Activated T-helper 9 cell treated with anti-CD3 and anti-CD28 coated beads, Interleukin-2, amount 50 U/mL, for 16 hours (primary cell): ENCODE data around the gene URB2.
"Not testable (repeated sequence)": the region's sequence is repeated elsewhere in the genome, so short reads cannot be mapped to it uniquely, and the experiment has no call there.

Source experiments
- DNase-seq: peaks from one replicate; pipeline ENCODE4 v3.0.0-alpha.2; 2020; ENCODE audit warnings: low read depth

Gene URB2

DNA sequence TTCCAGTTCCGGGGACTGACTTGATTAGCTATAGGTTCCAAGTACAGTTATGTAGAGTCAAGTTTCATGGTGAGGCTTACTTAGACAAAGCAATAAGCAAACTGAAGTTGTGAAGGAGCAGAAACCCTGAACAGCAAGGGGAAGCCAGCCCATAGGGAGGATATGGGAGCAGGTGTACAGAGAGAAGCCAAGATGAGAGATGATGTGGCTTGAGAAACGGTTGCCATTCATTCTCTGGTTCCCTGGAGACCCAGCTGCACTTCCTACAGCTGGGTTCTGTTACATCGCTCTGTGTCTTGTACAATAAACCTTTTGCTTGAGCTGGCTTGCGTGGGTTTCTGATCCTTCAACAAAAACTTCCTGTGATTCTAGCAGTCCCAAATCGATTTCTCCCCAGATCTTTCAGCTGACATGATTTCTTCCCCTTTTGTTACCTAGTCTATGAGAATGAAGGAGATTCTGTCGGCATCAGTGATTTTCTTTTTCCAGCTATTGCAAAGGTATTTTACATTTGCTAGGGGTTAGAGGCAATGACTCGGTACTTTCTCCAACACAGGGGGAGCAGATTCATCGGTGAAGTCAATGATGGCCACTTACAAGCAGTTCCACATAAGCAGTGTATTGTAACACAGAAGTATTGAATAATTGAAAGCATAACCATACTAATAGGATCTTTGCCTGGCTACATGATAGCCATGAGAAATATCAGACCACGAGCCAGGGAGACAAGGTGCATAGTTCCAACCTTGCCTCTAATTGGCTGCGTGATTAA is 67.3 kb downstream of the URB2 start:
- DNase-seq, result no peak

DNA sequence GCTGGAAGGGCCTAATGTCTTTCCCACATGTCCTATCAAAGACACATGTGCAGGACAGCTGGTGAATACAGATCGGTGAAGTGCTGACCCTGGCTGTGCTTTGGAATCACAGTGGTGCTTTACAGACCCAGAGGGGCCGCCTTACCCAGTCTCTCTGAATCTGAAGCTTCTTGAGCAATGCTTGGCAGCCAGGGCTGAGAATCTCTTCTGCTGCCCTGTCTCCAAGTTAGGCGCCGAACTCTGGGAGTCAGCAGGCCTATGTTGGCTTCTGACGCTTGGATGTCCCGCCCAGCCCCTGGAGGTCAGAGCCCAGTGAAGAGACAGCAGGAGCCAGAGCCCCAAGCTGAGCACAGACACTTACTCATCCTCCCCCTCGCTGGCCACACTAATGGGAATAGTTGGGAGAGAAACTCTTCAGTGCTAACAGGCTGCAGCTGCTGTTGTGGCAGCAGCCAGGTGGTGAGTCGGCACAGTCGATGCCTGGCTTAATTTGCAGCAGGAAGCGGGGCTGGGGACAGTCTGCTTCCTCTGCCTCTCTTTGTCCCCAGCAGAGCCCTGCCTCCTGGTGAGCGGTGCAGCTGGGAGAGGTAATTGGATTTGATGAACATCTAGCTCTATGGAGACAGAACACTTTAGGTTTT is 68.1 kb downstream of the URB2 start:
- DNase-seq, result no peak

- DNase-seq, result no peak
Observed at GRCh38 chr1:229696385-229696784, 70.3 kb downstream of the URB2 start.

- no peak for DNase-seq
Observed at GRCh38 chr1:229699613-229700267, 73.7 kb downstream of the URB2 start.

DNA sequence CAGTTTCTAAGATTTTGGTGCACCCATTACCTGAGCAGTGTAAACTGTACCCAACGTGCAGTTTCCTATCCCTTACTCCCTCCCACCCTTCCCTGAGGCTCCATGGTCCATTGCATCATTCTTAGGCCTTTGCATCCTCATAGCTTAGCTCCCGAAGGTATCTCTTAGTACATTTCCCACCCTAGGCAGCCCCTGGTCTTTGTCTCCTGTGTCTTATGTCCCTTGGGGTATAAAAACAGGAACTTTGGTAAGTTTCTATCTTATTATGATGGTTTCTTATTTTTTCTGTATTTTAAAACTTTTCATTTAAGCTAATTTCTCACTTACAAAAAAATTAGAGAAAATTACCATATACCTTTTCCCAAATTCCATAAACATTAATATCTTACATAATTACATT is 78.1 kb downstream of the URB2 start:
- DNase-seq, result no peak

GRCh38 chr1:229705152-229705551 is 79.1 kb downstream of the URB2 start:
- DNase-seq, result not testable (repeated sequence)

DNA sequence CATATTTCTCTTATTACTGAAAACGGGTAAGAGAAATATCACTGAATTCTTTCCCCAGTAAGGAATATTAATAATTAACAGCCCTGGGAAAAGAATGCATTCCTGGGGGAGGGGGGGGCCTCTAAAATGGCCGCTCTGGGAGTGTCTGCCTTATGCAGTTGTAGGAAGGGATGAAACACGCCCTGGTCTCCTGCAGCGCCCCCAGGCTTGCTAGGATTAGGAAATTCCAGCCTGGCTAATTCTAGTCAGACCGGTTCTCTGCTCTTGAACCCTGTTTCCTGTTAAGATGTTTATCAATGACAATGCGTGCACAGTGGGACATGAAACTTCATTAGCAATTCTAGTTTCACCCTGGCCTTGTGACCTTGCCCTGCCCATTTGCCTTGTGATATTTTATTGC is 81.1 kb downstream of the URB2 start:
- DNase-seq, result not testable (repeated sequence)

DNA sequence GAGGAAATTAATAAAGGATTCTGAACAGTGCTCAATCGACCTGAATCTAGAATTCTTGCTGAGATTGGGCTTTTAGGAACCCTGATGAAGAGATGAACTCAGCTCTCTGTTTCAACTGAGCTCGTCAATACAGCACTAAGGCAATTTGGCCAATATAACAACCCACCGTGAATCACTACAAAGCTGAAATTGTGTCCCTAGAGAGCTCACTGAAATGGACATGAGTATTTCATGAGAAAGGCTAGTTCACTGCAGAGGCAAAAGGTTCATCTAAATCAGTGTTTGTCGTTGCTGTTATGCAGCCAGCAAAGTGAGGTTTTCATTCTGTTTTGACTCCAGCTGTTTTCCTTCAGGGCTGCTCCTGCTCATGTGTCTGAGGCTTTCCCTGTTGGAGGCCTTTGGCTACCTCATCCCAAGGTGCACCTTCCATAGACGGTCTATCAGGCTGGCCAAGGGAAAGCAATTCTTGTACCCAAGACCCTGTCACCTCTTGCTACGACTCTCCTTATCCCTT is 83.5 kb downstream of the URB2 start:
- DNase-seq, result no peak
